ENCODE results near the gene NUDT3. TPM values are rescaled to one million over a fixed set of nuclear protein-coding genes. Genes with fewer than 3 reads are reported as not detected.
A peak's percentile ranks its signal among the peaks of the same experiment; 100 is the strongest.

Gene NUDT3
- polyA plus RNA-seq, 3 donors: 9.3 to 33.3 (median 10.9) TPM

GRCh38 chr6:34340394-34340793 lies 52.1 kb downstream of the NUDT3 start:
- H3K4me1 ChIP-seq (ENCODE audit: control insufficient read depth in 1 of 2, insufficient read depth in 2 of 2, low read length in 2 of 2): peaks cover 42 to 51% of the 10 kb centered on the region in 2 donors
- H3K27me3 Mint-ChIP-seq (ENCODE audit: low read depth in 3 of 3): peaks cover 0 to 2% (median 0%) of the 10 kb centered on the region in 3 donors
- H3K27ac Mint-ChIP-seq: peak overlapping the region in 3 of 7 donors; percentile 14 to 37 (median 17)
- peaks cover 3 to 22% of the 10 kb centered on the region in 2 donors for H3K36me3 ChIP-seq (replicated peaks in 1 of 2; ENCODE audit: control insufficient read depth in 1 of 2, insufficient read depth in 2 of 2, low read length in 2 of 2)
- no peak for TF ChIP-seq CTCF (IDR thresholded peaks at IDR 0.05)
- peaks cover 0 to 2% (median 0%) of the 10 kb centered on the region in 7 donors for H3K9me3 Mint-ChIP-seq
- H3K27ac ChIP-seq (ENCODE audit: low read depth in 1 of 2, low read length in 2 of 2): peak overlapping the region in 1 of 2 donors; percentile 39
- 87% methylated on average over 3 of the region's 3 CpGs for WGBS (ENCODE audit: insufficient coverage)
- H3K9ac ChIP-seq (ENCODE audit: insufficient read depth, low read length, poor library complexity, severe bottlenecking): no peak overlapping the region
- intact Hi-C loops (cut with micrococcal nuclease): loop anchor here in 1 of 2 donors (5.0 kb wide), 1 partner anchor 42 kb away; no protein-coding TSS in a partner anchor
- no peak overlapping the region for H3K4me3 ChIP-seq (replicated peaks in 1 of 3; ENCODE audit: low read depth in 2 of 3, low read length in 3 of 3)
- peaks cover 70% of the 10 kb centered on the region for H3K4me1 Mint-ChIP-seq
- no peak overlapping the region for H3K4me3 Mint-ChIP-seq
- peaks cover 22 to 25% of the 10 kb centered on the region in 2 donors for H3K36me3 Mint-ChIP-seq
- peaks cover 97% of the 10 kb centered on the region for H4K20me1 ChIP-seq (ENCODE audit: insufficient read depth, low read length)
- H3K9me3 ChIP-seq (replicated peaks in 1 of 2; ENCODE audit: control insufficient read depth in 1 of 2, insufficient read depth in 1 of 2, low read length in 2 of 2): no peaks in the 10 kb centered on the region
- H3K4me2 ChIP-seq (replicated peaks; ENCODE audit: extremely low read depth, low read length, poor library complexity, severe bottlenecking): no peak overlapping the region
- H2AFZ ChIP-seq (ENCODE audit: insufficient read depth, low read depth, low read length, poor library complexity, severe bottlenecking): no peak overlapping the region
- H3K79me2 ChIP-seq (ENCODE audit: insufficient read depth, low read length): peaks cover 100% of the 10 kb centered on the region
- no peaks in the 10 kb centered on the region for H3K27me3 ChIP-seq (ENCODE audit: control insufficient read depth in 2 of 2, insufficient read depth in 2 of 2, low read length in 2 of 2)
- DNase-seq: no peak

GRCh38 chr6:34339971-34340370 lies 52.5 kb downstream of the NUDT3 start:
- H3K36me3 ChIP-seq (replicated peaks in 1 of 2; ENCODE audit: control insufficient read depth in 1 of 2, insufficient read depth in 2 of 2, low read length in 2 of 2): peaks cover 4 to 23% of the 10 kb centered on the region in 2 donors
- Mint-ChIP-seq H3K4me1 (peaks cover 66% of the 10 kb centered on the region), H3K36me3 (peaks cover 22 to 27% of the 10 kb centered on the region in 2 donors), H3K4me3 (no peak overlapping the region), H3K27me3 (ENCODE audit: low read depth in 3 of 3) (peaks cover 0 to 2% (median 0%) of the 10 kb centered on the region in 3 donors), H3K27ac (peak overlapping the region in 2 of 7 donors; percentile 17 to 76), H3K9me3 (peaks cover 0 to 2% (median 0%) of the 10 kb centered on the region in 7 donors)
- WGBS (ENCODE audit: insufficient coverage): no CpG with 5 or more reads among the region's 3 CpGs
- DNase-seq: no peak
- H3K4me3 ChIP-seq (replicated peaks in 1 of 3; ENCODE audit: low read depth in 2 of 3, low read length in 3 of 3): no peak overlapping the region
- TF ChIP-seq CTCF (IDR thresholded peaks at IDR 0.05): no peak
- no peaks in the 10 kb centered on the region for H3K9me3 ChIP-seq (replicated peaks in 1 of 2; ENCODE audit: control insufficient read depth in 1 of 2, insufficient read depth in 1 of 2, low read length in 2 of 2)
- H3K79me2 ChIP-seq (ENCODE audit: insufficient read depth, low read length): peaks cover 98% of the 10 kb centered on the region
- H3K4me2 ChIP-seq (replicated peaks; ENCODE audit: extremely low read depth, low read length, poor library complexity, severe bottlenecking): no peak overlapping the region
- H2AFZ ChIP-seq (ENCODE audit: insufficient read depth, low read depth, low read length, poor library complexity, severe bottlenecking): no peak overlapping the region
- no peak overlapping the region for H3K9ac ChIP-seq (ENCODE audit: insufficient read depth, low read length, poor library complexity, severe bottlenecking)
- H3K4me1 ChIP-seq (ENCODE audit: control insufficient read depth in 1 of 2, insufficient read depth in 2 of 2, low read length in 2 of 2): peaks cover 38 to 47% of the 10 kb centered on the region in 2 donors
- peaks cover 95% of the 10 kb centered on the region for H4K20me1 ChIP-seq (ENCODE audit: insufficient read depth, low read length)
- intact Hi-C loops (cut with micrococcal nuclease): loop anchor here in 1 of 2 donors (5.0 kb wide), 1 partner anchor 42 kb away; no protein-coding TSS in a partner anchor
- peak overlapping the region in 1 of 2 donors; percentile 39 for H3K27ac ChIP-seq (ENCODE audit: low read depth in 1 of 2, low read length in 2 of 2)
- H3K27me3 ChIP-seq (ENCODE audit: control insufficient read depth in 2 of 2, insufficient read depth in 2 of 2, low read length in 2 of 2): no peaks in the 10 kb centered on the region
